ENCODE measurements around the gene SUGP2.

The SUGP2 gene

GRCh38 chr19:19053508-19054314 is 20.4 kb upstream of the SUGP2 start:
- TF ChIP-seq ZNF274 (IDR thresholded peaks at IDR 0.05; ENCODE audit: low read depth, low read length) = no peak
- H3K4me3 ChIP-seq (ENCODE audit: low read length) = no peak overlapping the region

GRCh38 chr19:19052921-19053320 is 19.6 kb upstream of the SUGP2 start:
- TF ChIP-seq ZNF274 (IDR thresholded peaks at IDR 0.05; ENCODE audit: low read depth, low read length) = no peak
- no peak overlapping the region for H3K4me3 ChIP-seq (ENCODE audit: low read length)

- no peak for TF ChIP-seq ZNF274 (IDR thresholded peaks at IDR 0.05; ENCODE audit: low read depth, low read length)
- no peak overlapping the region for H3K4me3 ChIP-seq (ENCODE audit: low read length)
These were observed 18.3 kb upstream of the SUGP2 start for GRCh38 chr19:19051478-19052213.

- H3K4me3 ChIP-seq (ENCODE audit: low read length) = no peak overlapping the region
- TF ChIP-seq ZNF274 (IDR thresholded peaks at IDR 0.05; ENCODE audit: low read depth, low read length) = no peak
These were observed 17.4 kb upstream of the SUGP2 start for GRCh38 chr19:19050731-19051130.

- TF ChIP-seq ZNF274 (IDR thresholded peaks at IDR 0.05; ENCODE audit: low read depth, low read length) = no peak
- H3K4me3 ChIP-seq (ENCODE audit: low read length) = no peak overlapping the region
These were observed 16.8 kb upstream of the SUGP2 start for GRCh38 chr19:19050104-19050503.

GRCh38 chr19:19049406-19049805 is 16.1 kb upstream of the SUGP2 start:
- no peak for TF ChIP-seq ZNF274 (IDR thresholded peaks at IDR 0.05; ENCODE audit: low read depth, low read length)

GRCh38 chr19:19043881-19044280 is 10.6 kb upstream of the SUGP2 start:
- H3K4me3 ChIP-seq (ENCODE audit: low read length) = no peak overlapping the region
- TF ChIP-seq ZNF274 (IDR thresholded peaks at IDR 0.05; ENCODE audit: low read depth, low read length) = no peak

More at GRCh38 chr19:19049406-19049805, 16.1 kb upstream of the SUGP2 start:
- no peak overlapping the region for H3K4me3 ChIP-seq (ENCODE audit: low read length)

- no peak for TF ChIP-seq ZNF274 (IDR thresholded peaks at IDR 0.05; ENCODE audit: low read depth, low read length)
These were observed 10.2 kb upstream of the SUGP2 start for GRCh38 chr19:19043481-19043880.

GRCh38 chr19:19042732-19043280 is 9.5 kb upstream of the SUGP2 start:
- TF ChIP-seq ZNF274 (IDR thresholded peaks at IDR 0.05; ENCODE audit: low read depth, low read length) = no peak
- no peak overlapping the region for H3K4me3 ChIP-seq (ENCODE audit: low read length)

More at GRCh38 chr19:19043481-19043880, 10.2 kb upstream of the SUGP2 start:
- H3K4me3 ChIP-seq (ENCODE audit: low read length) = no peak overlapping the region

GRCh38 chr19:19040417-19040816 is 7.1 kb upstream of the SUGP2 start:
- no peak overlapping the region for H3K4me3 ChIP-seq (ENCODE audit: low read length)
- TF ChIP-seq ZNF274 (IDR thresholded peaks at IDR 0.05; ENCODE audit: low read depth, low read length) = no peak

- H3K4me3 ChIP-seq (ENCODE audit: low read length) = no peak overlapping the region
These were observed 6.6 kb upstream of the SUGP2 start for GRCh38 chr19:19039901-19040300.

GRCh38 chr19:19034204-19034624 is 897 bp upstream of the SUGP2 start:
- H3K4me3 ChIP-seq (ENCODE audit: low read length) = peak overlapping the region; percentile 78
- TF ChIP-seq ZNF274 (IDR thresholded peaks at IDR 0.05; ENCODE audit: low read depth, low read length) = no peak

More at GRCh38 chr19:19039901-19040300, 6.6 kb upstream of the SUGP2 start:
- no peak for TF ChIP-seq ZNF274 (IDR thresholded peaks at IDR 0.05; ENCODE audit: low read depth, low read length)

- no peak for TF ChIP-seq ZNF274 (IDR thresholded peaks at IDR 0.05; ENCODE audit: low read depth, low read length)
These were observed 216 bp downstream of the SUGP2 start for GRCh38 chr19:19033176-19033425.

GRCh38 chr19:19032420-19033175 is 719 bp downstream of the SUGP2 start:
- TF ChIP-seq ZNF274 (IDR thresholded peaks at IDR 0.05; ENCODE audit: low read depth, low read length) = no peak
- H3K4me3 ChIP-seq (ENCODE audit: low read length) = peak overlapping the region; percentile 93

More at GRCh38 chr19:19033176-19033425, 216 bp downstream of the SUGP2 start:
- peak overlapping the region; percentile 93 for H3K4me3 ChIP-seq (ENCODE audit: low read length)

Measured in GM08714 (cell line).